ENCODE data around the gene FGF18. TPM values are rescaled to one million over a fixed set of nuclear protein-coding genes. Genes with fewer than 3 reads are reported as not detected.
"Not testable (repeated sequence)": the region's sequence is repeated elsewhere in the genome, so short reads cannot be mapped to it uniquely, and the experiment has no call there.

FGF18 gene
- total and polyA plus RNA-seq, 7 donors, result 0.14 to 0.66 (median 0.28) TPM

DNA sequence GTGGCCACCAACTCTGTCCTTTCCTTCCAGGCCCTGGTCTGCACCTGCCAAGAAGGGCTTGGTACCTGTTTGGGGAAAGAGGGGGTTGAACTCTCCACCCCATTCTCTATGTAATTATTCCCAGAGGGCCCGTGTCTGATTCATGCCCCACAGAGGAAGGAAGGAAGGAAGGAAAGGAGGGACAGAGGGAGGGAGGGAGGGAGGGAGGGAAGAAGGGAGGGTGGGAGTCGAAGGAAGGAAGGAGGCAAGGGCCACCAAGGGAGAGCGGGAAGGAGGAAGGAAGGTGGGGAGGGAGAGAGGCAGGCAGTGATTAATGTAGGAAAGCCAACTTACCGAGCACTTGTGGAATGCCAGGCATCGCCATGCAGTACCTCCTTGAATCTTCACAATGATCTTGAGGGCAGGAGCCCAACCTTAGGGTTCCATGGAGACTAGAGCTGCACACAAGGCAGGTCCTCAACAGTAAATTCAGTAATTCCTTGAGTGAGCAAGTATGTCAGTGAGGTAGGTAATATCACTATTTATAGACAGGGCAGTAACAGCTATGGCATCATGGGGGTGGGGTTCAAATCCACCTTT, 75.8 kb downstream of the FGF18 start:
- 51 to 56% (median 52%) methylated on average over 5 of the region's 5 CpGs for WGBS, 3 donors
- H3K36me3 ChIP-seq (ENCODE audit: insufficient read depth in 1 of 2, low read depth in 1 of 2), result no peaks in the 10 kb centered on the region
- H3K9me3 ChIP-seq, result no peaks in the 10 kb centered on the region
- no peak for TF ChIP-seq CTCF (IDR thresholded peaks at IDR 0.05)
- H3K4me1 ChIP-seq, result peaks cover 11% of the 10 kb centered on the region
- no peak for DNase-seq
- peak; percentile 40 to 78 (median 60) for ATAC-seq
- H3K4me3 ChIP-seq, result no peak overlapping the region
- no peaks in the 10 kb centered on the region for H3K27me3 ChIP-seq (ENCODE audit: insufficient read depth in 3 of 3, low read length in 2 of 3)
- peak overlapping the region; percentile 78 for H3K27ac ChIP-seq
- intact Hi-C loops (cut with DNase I), result no loop called here

DNA sequence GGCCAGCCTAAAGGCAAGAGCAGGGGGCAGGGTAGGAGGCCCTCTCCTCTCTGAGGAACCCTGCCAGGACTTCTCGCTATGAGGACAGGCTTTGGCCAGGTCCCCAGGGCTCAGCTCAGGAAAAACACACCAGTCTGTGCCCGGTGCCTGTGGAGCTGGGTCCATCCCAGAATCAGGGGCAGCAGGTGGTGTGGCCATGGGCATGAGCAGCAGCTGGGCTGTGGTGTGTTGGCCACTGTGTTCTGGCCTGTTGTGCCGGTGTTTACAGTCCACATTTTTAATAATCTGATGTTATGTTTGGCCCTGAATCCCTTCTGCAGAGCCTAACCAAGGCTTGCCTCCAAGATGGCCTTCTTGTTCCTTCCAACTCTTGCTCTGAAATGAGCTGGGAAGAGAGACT, 77.0 kb downstream of the FGF18 start:
- Histone ChIP-seq H3K36me3 (ENCODE audit: insufficient read depth in 1 of 2, low read depth in 1 of 2) (no peaks in the 10 kb centered on the region), H3K4me3 (no peak overlapping the region), H3K27me3 (ENCODE audit: insufficient read depth in 3 of 3, low read length in 2 of 3) (no peaks in the 10 kb centered on the region), H3K4me1 (peaks cover 11% of the 10 kb centered on the region), H3K9me3 (no peaks in the 10 kb centered on the region), H3K27ac (no peak overlapping the region)
- WGBS, 3 donors, result 20 to 40% (median 25%) methylated on average over 3 of the region's 3 CpGs
- intact Hi-C loops (cut with DNase I), result no loop called here
- no peak for TF ChIP-seq CTCF (IDR thresholded peaks at IDR 0.05)
- DNase-seq (no peak), ATAC-seq (peak; percentile 11 to 57 (median 36))

DNA sequence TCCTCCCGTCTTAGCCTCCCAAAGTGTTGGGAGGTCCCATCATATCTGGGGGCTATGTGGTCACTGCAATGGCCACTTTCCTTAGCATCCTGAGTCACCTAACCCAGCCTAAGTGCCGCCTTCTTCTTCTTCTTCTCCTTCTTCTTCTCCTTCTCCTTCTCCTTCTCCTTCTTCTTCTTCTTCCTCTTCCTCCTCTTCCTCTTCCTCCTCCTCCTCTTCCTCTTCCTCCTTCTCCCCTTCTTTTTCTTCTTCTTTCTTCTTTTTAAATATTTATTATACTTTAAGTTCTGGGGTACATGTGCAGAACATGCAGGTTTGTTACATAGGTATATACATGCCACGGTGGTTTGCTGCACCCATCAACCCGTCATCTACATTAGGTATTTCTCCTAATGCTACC, 78.0 kb downstream of the FGF18 start:
- ATAC-seq; H3K27ac ChIP-seq; intact Hi-C loops (cut with DNase I); H3K4me3 ChIP-seq; H3K27me3 ChIP-seq (ENCODE audit: insufficient read depth in 3 of 3, low read length in 2 of 3); DNase-seq; H3K36me3 ChIP-seq (ENCODE audit: insufficient read depth in 1 of 2, low read depth in 1 of 2); H3K9me3 ChIP-seq: not testable (repeated sequence)
- H3K4me1 ChIP-seq, result peaks cover 11% of the 10 kb centered on the region
- 92 to 96% (median 94%) methylated on average over 4 of the region's 4 CpGs for WGBS, 3 donors

- Histone ChIP-seq H3K4me3 (no peak overlapping the region), H3K27me3 (ENCODE audit: insufficient read depth in 3 of 3, low read length in 2 of 3) (no peaks in the 10 kb centered on the region), H3K36me3 (ENCODE audit: insufficient read depth in 1 of 2, low read depth in 1 of 2) (no peaks in the 10 kb centered on the region), H3K9me3 (no peaks in the 10 kb centered on the region), H3K4me1 (peaks cover 11% of the 10 kb centered on the region), H3K27ac (no peak overlapping the region)
- intact Hi-C loops (cut with DNase I), result no loop called here
- 59 to 61% (median 59%) methylated on average over 6 of the region's 6 CpGs for WGBS, 3 donors
- no peak for TF ChIP-seq CTCF (IDR thresholded peaks at IDR 0.05)
- no peak for ATAC-seq
- DNase-seq, result no peak
Measured at GRCh38 chr5:171498166-171498565, 78.7 kb downstream of the FGF18 start.

DNA sequence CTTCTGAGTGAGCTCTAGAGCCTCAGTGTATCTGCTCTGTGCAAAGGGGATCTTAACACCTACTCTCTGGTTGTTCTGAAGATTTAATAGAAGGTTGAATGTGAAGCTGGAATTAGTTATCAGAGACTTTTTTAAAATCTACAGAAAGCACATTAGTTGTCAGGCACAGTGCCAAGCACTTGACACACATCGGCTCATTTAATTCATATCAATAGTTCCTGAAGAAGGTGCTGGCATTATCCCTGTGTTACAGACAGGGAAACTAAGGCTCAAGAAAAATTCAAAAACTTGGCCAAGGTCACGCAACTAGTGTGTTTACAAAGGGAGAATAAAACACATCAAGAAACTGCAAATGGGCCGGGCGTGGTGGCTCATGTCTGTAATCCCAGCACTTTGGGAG, 80.2 kb downstream of the FGF18 start:
- Histone ChIP-seq H3K9me3 (no peaks in the 10 kb centered on the region), H3K27me3 (ENCODE audit: insufficient read depth in 3 of 3, low read length in 2 of 3) (no peaks in the 10 kb centered on the region), H3K27ac (no peak overlapping the region), H3K4me1 (peaks cover 4% of the 10 kb centered on the region), H3K36me3 (ENCODE audit: insufficient read depth in 1 of 2, low read depth in 1 of 2) (no peaks in the 10 kb centered on the region), H3K4me3 (no peak overlapping the region)
- no peak for TF ChIP-seq CTCF (IDR thresholded peaks at IDR 0.05)
- intact Hi-C loops (cut with DNase I), result no loop called here
- ATAC-seq, result no peak
- no peak for DNase-seq
- WGBS, 3 donors, result 91 to 97% (median 94%) methylated on average over 4 of the region's 4 CpGs

Data from psoas muscle (tissue), 8 donors.